Astrocyte of the cerebellum (primary cell): ENCODE data around the gene GOLGA3.
"Not testable (repeated sequence)": the region's sequence is repeated elsewhere in the genome, so short reads cannot be mapped to it uniquely, and the experiment has no call there.

Source experiments
- DNase-seq: peaks from one replicate; pipeline ENCODE4 v3.0.0-alpha.2; 2011; ENCODE audit warnings: low read depth
- H3K4me3 ChIP-seq: 2 replicates; pipeline ENCODE4 v1.5.1; 2011; ENCODE audit warnings: mild to moderate bottlenecking, low read depth, low read length, moderate library complexity
- in situ Hi-C: cut with HindIII; loops from 2 replicates; pipeline ENCODE4 v1.10.0; 2017; ENCODE audit warnings: low sequenced_read_pairs
- TF ChIP-seq, protein P1 (sequence below): IDR thresholded peaks from 2 replicates; pipeline ENCODE4 v1.5.1; 2012; ENCODE audit warnings: low read length, low read depth, moderate library complexity, mild to moderate bottlenecking; ENCODE audit errors: missing control alignments

The GOLGA3 gene

DNA sequence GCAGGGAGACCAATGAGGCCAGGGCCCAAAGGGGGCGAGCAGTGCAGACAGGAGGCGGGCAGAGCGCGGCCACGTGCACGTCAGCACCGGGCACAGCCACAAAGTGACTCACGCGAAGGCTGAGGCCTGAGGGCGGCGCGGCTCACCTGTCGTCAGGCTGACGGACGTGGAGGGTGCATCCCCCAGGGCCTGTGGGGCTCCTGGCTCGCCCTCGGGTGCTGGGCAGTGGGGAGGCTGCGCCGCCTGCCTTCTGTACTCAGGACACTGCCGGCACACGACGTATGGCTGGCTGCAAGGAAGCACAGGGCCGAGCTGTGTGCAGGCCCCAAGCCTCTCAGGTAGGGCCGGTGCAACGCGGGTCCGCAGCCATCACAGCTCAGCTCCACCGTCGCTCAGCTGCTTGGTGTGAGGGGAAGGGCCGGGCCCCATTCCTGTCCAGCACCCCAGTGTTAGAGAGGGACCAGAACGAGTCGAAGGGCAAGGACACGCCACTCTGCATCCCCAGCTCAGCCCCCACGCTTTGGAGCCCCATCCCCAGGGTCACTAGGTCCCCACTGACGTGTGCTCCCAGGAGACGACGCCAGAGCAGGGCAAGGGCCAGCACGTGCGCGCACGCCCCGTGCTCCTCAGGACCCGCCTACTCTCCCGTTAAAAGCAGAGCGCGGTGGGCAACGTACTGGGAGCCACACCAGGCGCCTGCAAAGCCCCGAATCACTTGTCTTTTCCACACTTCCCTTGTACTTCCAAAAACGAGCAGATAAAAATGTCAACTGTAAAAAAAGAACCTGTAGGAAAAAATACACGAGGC, 24.8 kb upstream of the GOLGA3 start:
- in situ Hi-C loops: no loop called here
- DNase-seq: no peak
- no peak overlapping the region for H3K4me3 ChIP-seq
- TF ChIP-seq, protein P1, sequence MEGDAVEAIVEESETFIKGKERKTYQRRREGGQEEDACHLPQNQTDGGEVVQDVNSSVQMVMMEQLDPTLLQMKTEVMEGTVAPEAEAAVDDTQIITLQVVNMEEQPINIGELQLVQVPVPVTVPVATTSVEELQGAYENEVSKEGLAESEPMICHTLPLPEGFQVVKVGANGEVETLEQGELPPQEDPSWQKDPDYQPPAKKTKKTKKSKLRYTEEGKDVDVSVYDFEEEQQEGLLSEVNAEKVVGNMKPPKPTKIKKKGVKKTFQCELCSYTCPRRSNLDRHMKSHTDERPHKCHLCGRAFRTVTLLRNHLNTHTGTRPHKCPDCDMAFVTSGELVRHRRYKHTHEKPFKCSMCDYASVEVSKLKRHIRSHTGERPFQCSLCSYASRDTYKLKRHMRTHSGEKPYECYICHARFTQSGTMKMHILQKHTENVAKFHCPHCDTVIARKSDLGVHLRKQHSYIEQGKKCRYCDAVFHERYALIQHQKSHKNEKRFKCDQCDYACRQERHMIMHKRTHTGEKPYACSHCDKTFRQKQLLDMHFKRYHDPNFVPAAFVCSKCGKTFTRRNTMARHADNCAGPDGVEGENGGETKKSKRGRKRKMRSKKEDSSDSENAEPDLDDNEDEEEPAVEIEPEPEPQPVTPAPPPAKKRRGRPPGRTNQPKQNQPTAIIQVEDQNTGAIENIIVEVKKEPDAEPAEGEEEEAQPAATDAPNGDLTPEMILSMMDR: no peak

DNA sequence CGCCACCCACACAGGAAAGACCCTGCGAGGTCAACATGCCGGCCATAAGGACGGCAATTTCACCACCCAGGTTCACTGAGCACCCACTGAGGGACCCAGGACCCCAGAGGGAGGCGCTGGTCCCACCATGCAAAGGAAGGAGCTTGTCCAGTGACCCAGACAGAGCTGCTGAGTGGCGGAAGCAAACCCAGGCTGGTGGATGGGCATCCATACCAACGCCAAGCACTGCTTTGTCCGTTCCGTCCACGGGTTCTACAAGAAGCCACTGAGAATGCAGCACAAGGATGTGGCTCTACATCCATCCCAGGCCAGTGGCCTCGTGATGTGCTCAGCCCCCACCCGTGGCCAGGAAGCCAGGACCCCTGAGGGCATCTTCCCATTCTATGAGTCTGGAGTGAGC, 23.8 kb upstream of the GOLGA3 start:
- in situ Hi-C loops: no loop called here
- no peak overlapping the region for H3K4me3 ChIP-seq
- no peak for DNase-seq
- TF ChIP-seq, protein P1: no peak

DNA sequence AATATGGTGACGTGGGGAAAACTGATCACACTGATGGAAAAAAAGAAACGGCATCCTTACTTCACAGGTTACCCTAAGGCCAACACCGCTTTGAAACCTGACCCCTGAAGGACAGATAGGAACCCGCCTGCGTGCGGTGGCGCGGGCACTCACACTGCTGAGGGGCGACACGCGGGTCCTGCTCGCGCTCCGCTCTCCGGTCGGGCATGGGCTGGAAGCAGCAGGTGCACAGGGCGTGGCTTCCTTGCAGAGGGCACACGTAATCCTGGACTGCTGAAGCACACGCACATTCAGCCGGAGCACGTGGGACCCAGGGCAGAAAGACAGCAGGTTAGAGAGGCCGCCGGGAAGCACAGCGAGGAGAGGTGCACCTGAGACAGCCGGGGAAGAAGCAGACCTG, 22.8 kb upstream of the GOLGA3 start:
- in situ Hi-C loops: no loop called here
- H3K4me3 ChIP-seq: no peak overlapping the region
- DNase-seq: no peak
- TF ChIP-seq, protein P1: no peak

DNA sequence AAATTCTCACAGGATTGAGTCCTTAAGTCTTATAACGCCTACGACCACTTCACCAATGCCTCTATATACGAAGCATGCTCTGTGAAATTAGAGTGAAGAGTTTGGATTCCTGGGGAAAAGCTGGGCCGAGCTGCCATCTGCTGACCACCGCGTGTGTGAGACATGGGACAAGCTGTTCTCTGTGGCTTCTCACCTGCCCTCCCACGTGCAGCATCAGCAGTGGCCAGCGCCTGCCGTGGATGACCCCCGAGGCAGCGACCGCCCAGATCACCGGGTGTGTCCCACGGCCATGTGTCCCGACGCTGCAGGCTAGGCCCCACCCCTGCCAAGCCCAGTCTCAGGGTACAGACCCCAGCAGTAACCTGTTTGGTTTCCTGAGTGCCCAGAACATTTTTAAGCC, 21.6 kb upstream of the GOLGA3 start:
- DNase-seq: no peak
- H3K4me3 ChIP-seq: no peak overlapping the region
- in situ Hi-C loops: no loop called here
- TF ChIP-seq, protein P1: no peak

DNA sequence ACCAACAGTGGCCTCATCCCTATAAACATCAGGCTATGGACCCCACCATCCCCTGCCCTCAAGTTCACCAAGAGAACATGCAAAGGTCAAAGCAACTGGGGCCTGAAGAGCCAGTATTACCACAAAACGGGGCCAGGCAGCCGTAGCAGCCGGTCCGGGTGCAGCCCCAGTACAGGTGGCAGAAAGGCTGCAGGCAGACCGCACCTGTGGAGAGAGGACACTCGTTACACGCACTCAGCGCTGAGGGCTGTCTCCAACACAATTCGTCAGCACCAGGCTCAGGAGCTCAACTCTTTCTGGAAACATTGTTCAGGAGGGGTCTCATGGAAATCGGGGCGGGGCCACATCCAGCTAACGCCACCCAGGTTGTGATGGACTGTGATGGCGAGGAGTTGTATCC, 19.9 kb upstream of the GOLGA3 start:
- no peak overlapping the region for H3K4me3 ChIP-seq
- TF ChIP-seq, protein P1: no peak
- in situ Hi-C loops: no loop called here
- DNase-seq: no peak

DNA sequence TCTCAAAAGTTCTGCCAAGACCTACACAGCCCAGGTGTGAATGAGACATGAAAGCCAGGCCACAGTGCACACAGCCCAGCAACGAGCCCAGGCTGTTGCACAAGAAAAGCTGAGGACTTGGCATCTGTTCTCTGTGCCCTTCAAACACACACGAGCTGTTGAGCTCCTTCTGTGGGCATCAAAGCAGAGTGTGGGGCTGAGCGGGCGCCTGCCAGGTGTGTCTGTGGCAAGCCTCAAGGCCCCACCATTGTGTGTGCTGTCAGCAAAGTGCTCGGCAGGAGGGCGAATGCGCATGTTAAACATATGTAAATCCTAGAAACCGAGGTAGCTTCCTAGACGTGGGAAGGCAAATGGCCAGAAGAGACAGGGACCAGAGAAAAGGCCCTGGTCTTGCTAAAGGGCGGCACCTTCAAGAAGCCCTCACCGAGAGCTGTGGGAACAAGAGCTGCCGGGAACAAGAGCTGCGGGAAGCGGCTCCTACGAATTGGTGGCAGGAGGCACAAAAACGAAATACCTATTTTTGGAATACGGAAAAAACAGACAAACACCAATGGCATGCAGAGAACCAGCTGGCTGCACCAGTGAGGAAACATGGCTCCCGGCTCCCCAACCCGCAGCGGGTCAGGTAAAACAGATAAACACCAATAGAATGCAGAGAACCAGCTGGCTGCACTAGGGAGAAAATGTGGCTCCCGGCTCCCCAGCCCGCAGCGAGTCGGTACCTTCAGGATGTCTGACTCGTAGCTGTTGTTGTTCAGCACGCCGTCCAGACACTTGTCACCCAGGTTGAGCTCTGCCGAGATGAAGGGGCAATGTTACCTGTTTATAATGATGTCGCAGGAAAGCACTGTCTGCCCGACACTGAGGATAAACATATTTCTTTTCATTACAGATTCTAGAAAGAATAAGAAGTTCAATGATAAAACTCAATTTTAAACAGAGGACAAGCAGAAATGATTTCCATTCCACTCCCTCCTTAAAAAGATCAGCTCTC, 19.0 kb upstream of the GOLGA3 start:
- no peak for DNase-seq
- in situ Hi-C loops: no loop called here
- TF ChIP-seq, protein P1: no peak
- no peak overlapping the region for H3K4me3 ChIP-seq

DNA sequence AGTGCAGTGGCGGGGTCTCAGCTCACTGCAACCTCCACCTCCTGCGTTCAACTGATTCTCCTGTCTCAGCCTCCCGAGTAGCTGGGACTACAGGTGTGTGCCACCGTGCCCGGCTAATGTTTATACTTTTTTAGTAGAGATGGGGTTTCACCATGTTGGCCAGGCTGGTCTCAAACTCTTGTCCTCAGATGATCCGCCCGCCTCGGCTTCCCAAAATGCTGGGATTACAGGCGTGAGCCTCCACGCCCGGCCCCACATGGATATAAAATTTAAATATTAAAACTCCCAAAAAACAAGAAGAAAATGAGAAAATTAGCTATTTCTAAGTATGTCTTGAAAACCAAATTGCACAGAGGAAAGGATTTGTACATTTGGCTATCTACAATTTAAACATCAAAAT, 16.0 kb upstream of the GOLGA3 start:
- H3K4me3 ChIP-seq, DNase-seq, in situ Hi-C loops: not testable (repeated sequence)
